Measurements from ENCODE around the gene PON2. TPM values are rescaled to one million over a fixed set of nuclear protein-coding genes. Genes with fewer than 3 reads are reported as not detected.

The PON2 gene
- total RNA-seq, 1 experiment from 2014 or later = 73.7 TPM

DNA sequence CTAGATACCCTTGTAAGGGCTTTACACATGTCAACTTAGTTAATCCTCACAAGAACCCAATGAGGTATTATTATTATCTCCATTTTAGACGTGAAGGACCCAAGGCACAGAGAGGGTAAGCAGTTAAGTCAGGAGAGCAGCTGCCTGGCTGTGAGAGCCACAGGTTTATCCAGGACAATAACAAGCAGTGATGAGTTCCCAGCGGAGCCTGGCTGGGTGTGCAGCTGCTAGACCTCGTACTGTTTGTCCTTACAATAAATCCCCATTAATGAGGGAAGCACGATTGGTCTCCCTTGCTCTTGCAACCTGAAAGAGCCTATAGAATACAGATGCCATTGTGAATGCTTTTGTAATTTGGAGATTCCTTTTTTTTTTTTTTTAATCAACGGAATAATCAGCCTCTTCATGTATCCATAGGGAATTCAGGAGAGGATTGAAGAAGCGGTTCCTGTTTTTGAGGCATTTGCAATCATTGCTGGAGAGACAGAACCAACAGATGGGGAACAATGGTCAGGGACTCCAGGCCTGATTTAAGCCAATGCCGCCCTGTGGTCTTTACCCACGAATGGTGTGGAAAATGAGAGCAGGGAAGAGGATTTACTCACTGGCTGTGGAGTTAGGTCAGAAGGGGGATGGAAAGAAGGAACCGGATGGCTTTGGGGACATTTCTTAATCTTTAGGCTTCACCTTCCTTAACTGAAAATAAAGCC lies 38.6 kb upstream of the PON2 start:
- Mint-ChIP-seq H3K27me3 (ENCODE audit: unreplicated experiment) (no peaks in the 10 kb centered on the region), H3K4me3 (ENCODE audit: low read depth, unreplicated experiment) (no peak overlapping the region), H3K27ac (ENCODE audit: unreplicated experiment) (no peak overlapping the region), H3K9me3 (ENCODE audit: low read depth, unreplicated experiment) (no peaks in the 10 kb centered on the region), H3K4me1 (ENCODE audit: low read depth, unreplicated experiment) (no peaks in the 10 kb centered on the region), H3K36me3 (ENCODE audit: insufficient read depth, unreplicated experiment) (no peaks in the 10 kb centered on the region)
- no TSS peak for BruUV-seq (replicated peaks)
- TF ChIP-seq, protein P1, sequence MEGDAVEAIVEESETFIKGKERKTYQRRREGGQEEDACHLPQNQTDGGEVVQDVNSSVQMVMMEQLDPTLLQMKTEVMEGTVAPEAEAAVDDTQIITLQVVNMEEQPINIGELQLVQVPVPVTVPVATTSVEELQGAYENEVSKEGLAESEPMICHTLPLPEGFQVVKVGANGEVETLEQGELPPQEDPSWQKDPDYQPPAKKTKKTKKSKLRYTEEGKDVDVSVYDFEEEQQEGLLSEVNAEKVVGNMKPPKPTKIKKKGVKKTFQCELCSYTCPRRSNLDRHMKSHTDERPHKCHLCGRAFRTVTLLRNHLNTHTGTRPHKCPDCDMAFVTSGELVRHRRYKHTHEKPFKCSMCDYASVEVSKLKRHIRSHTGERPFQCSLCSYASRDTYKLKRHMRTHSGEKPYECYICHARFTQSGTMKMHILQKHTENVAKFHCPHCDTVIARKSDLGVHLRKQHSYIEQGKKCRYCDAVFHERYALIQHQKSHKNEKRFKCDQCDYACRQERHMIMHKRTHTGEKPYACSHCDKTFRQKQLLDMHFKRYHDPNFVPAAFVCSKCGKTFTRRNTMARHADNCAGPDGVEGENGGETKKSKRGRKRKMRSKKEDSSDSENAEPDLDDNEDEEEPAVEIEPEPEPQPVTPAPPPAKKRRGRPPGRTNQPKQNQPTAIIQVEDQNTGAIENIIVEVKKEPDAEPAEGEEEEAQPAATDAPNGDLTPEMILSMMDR (IDR thresholded peaks at IDR 0.05; ENCODE audit: unreplicated experiment) = no peak
- CTCF ChIA-PET = interaction anchor here (1.2 kb wide), 1 partner anchor 32 kb away, joined by 3 read pairs; no protein-coding TSS in a partner anchor
- DNase-seq = no peak
- intact Hi-C loops (cut with micrococcal nuclease; ENCODE audit: unreplicated experiment) = loop anchor here (10.0 kb wide), 1 partner anchor 229 kb away; no protein-coding TSS in a partner anchor

DNA sequence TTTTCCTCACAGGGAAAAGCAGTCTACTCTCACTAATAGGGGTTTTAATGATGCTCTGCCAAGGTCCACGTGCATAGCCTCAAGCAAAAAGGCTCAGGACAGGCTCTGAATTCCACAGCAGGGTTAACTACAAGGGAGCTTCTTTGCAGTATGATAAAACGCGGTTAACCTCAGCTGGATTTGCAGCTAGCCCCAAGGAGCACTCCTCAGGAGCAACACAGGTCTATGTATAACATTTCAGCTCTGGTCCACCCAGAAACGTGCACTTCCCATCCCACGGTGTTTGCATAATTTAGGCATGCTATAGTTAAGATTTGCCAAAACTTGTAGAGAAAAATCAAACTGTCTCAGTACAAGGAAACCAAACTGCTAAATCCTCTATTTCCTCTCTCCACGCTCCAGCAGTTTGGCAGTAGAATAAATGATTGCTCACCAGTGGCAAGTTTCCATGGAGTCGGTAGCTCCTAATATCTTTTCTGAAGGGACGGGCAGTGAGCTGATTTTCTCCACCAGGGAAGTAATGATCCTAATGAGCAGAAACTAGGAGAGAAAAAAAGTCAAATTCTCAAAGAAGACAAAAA lies 37.8 kb upstream of the PON2 start:
- H3K4me3 Mint-ChIP-seq (ENCODE audit: low read depth, unreplicated experiment) = no peak overlapping the region
- no peaks in the 10 kb centered on the region for H3K36me3 Mint-ChIP-seq (ENCODE audit: insufficient read depth, unreplicated experiment)
- CTCF ChIA-PET = no interaction called here
- no peaks in the 10 kb centered on the region for H3K27me3 Mint-ChIP-seq (ENCODE audit: unreplicated experiment)
- TF ChIP-seq, protein P1 (IDR thresholded peaks at IDR 0.05; ENCODE audit: unreplicated experiment) = no peak
- H3K4me1 Mint-ChIP-seq (ENCODE audit: low read depth, unreplicated experiment) = no peaks in the 10 kb centered on the region
- H3K27ac Mint-ChIP-seq (ENCODE audit: unreplicated experiment) = no peak overlapping the region
- BruUV-seq (replicated peaks) = no TSS peak
- no peak for DNase-seq
- intact Hi-C loops (cut with micrococcal nuclease; ENCODE audit: unreplicated experiment) = loop anchor here (10.0 kb wide), 1 partner anchor 228 kb away; no protein-coding TSS in a partner anchor
- no peaks in the 10 kb centered on the region for H3K9me3 Mint-ChIP-seq (ENCODE audit: low read depth, unreplicated experiment)

DNA sequence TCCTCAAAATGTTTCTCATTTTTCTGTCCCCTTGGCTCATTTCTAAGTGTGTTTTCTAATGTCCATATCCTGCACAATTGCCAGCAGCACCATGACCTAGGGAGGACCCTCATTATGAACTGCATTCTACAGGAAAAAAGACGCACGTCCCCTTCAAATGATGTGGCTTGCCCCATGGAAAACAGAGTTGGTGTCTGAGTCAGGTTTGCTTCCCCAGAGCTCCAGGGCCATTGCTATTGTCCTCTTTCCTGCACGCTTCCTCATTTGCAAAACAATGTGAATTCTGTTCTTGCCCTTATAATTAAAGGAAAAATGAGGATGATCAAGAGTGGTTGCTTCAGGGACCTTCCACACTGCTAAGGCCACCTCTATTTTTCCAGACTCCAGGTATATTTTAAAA lies 36.2 kb upstream of the PON2 start:
- intact Hi-C loops (cut with micrococcal nuclease; ENCODE audit: unreplicated experiment) = loop anchor here (10.0 kb wide), 1 partner anchor 226 kb away; no protein-coding TSS in a partner anchor
- CTCF ChIA-PET = interaction anchor here (1.5 kb wide), 1 partner anchor 75 kb away, joined by 5 read pairs; the partner anchor contains the start of gene PON3

DNA sequence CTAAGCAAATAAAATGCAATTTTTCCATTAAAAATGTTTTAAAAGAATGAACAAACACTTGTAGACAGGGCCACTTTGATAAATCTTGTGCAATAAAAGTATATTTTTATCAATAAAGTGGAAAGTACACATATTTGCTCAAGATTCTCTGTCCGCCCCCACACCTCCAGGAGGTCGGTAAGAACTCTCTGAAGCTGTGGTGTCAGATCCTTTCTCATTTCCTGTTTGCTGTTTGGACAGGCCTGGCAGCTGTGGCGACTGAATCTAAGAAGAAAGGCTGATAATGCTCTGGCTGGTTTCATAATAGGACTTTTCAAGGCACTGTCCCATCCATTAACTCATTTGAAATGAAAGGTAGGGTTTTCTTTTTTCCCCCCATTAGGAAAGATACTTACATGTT lies 35.6 kb upstream of the PON2 start:
- Mint-ChIP-seq H3K27ac (ENCODE audit: unreplicated experiment) (no peak overlapping the region), H3K4me1 (ENCODE audit: low read depth, unreplicated experiment) (no peaks in the 10 kb centered on the region), H3K9me3 (ENCODE audit: low read depth, unreplicated experiment) (no peaks in the 10 kb centered on the region), H3K4me3 (ENCODE audit: low read depth, unreplicated experiment) (no peak overlapping the region), H3K36me3 (ENCODE audit: insufficient read depth, unreplicated experiment) (no peaks in the 10 kb centered on the region), H3K27me3 (ENCODE audit: unreplicated experiment) (no peaks in the 10 kb centered on the region)
- CTCF ChIA-PET = interaction anchor here (1.5 kb wide), 1 partner anchor 74 kb away, joined by 5 read pairs; the partner anchor contains the start of gene PON3
- BruUV-seq (replicated peaks) = no TSS peak
- no peak for DNase-seq
- TF ChIP-seq, protein P1 (IDR thresholded peaks at IDR 0.05; ENCODE audit: unreplicated experiment) = no peak
- intact Hi-C loops (cut with micrococcal nuclease; ENCODE audit: unreplicated experiment) = loop anchor here (10.0 kb wide), 1 partner anchor 226 kb away; no protein-coding TSS in a partner anchor

More for the DNA sequence above, 36.2 kb upstream of the PON2 start:
- TF ChIP-seq, protein P1 (IDR thresholded peaks at IDR 0.05; ENCODE audit: unreplicated experiment) = no peak
- Mint-ChIP-seq H3K27ac (ENCODE audit: unreplicated experiment) (no peak overlapping the region), H3K36me3 (ENCODE audit: insufficient read depth, unreplicated experiment) (no peaks in the 10 kb centered on the region), H3K4me1 (ENCODE audit: low read depth, unreplicated experiment) (no peaks in the 10 kb centered on the region), H3K4me3 (ENCODE audit: low read depth, unreplicated experiment) (no peak overlapping the region), H3K9me3 (ENCODE audit: low read depth, unreplicated experiment) (no peaks in the 10 kb centered on the region), H3K27me3 (ENCODE audit: unreplicated experiment) (no peaks in the 10 kb centered on the region)
- BruUV-seq (replicated peaks) = no TSS peak
- no peak for DNase-seq
